GM18498 (cell line): ENCODE results near the gene USP10.

Experiments
- ATAC-seq: cut with Tn5 transposase; IDR thresholded peaks from one replicate; pipeline ENCODE4 v1.9.1; 2021; ENCODE audit warnings: mild to moderate bottlenecking, moderate library complexity; ENCODE audit not compliant: unreplicated experiment

The USP10 gene

DNA sequence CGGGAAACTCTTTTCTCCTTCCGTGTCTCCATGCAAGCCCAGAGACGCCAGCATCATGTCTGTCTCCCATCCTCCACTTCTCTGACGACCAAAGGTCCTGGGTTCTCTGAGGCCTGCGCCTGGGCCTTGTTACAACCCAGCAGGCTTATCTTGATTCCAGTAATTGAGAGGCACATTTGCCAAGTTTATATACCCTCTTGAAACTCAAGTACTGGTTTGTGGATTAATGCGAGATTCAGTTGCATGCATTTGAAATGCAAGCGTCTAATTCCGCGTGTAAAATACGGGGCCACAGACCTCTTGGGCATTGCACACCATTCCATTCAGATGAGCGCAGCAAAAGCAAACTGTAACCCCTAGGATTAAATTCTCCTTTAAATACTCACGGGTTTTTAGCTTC is 91.3 kb downstream of the USP10 start:
- ATAC-seq, result no peak

DNA sequence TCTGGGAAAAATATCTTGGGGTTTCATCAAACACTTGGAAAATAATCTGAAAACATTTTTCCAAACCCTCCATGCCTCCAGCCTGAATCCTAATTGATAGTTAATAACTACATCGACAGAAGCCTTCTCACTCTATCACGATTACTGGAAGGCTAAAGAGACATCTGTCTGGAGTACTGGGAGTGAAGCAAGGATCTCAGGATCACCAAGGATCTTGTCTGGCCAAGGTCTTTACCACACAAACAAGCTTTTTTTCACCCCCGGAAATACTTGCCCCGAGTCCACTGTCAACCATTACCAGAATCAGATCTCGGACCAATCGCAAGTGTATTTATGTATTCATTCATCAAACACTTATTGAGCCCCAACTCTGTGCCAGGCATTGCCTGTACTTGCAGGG is 91.7 kb downstream of the USP10 start:
- no peak for ATAC-seq

DNA sequence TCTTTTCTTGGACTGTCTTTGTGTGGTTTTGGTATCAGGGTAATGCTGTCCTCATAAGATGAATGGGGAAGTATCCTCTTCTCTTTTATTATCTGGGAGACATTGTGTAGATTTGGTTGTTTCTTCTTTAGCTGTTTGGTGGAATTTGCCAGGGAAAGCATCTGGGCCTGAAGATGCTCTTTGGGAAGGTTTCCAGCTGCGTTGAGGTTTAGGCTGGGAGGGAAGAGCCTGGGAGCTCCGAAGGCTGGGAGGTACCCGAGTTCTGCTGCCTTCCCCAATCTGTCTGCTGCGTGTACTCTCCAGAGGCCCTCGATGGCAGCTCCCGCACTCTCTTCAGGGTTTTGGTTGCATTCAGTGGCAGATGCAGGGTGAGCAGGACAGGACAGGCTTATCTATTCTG is 94.4 kb downstream of the USP10 start:
- no peak for ATAC-seq

DNA sequence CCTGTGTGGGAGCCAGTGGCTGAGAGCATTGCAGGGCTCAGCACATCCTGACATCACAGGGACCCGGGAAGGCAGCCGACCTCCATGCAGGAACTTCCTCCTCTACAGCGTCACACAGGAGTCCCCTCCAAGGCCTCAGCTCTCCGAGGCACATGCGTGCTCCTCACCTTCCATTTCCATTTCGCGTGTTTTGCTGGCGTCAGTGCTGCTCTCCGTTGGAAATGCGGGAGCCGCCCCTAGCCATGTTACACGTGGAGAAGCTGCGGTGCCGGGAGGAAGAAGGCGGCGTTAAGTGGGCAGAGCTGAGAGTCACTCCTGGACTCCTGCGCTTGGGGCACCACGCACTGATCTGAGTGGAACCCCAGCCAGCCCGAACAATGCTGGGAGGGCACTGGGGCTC is 94.8 kb downstream of the USP10 start:
- no peak for ATAC-seq

DNA sequence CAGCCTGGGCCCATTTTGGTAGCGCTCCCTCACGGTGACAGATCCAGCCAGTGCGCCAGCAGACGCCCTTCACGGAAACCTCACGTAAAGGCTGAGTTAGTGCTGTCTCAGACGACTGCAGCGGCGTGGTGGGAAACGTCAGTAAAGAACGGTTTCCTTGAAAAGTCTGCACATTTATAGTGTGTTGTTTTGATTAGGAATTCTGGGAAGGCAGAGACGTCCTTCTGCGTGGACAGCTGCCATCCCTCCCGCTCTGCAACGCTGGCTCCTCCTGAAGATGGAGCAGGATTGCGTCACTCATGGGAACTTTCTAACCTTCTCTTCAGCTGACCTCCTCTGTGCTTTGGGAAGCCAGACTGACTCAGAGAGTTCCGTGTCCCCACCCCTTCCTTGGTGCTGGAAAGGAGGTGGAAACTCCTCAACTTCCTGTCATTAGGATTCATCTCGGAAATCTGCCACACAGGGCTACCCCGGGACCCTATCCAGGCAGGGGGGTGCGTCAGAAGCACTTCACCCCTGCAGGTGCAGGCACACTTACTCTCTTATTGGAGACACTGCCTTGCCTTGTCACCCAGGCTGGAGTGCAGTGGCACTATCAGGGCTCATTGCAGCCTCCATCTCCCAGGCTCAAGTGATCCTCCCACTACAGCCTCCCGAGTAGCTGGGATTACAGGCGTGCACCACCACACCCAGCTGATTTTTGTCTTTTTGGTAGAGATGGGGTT is 95.7 kb downstream of the USP10 start:
- no peak for ATAC-seq

DNA sequence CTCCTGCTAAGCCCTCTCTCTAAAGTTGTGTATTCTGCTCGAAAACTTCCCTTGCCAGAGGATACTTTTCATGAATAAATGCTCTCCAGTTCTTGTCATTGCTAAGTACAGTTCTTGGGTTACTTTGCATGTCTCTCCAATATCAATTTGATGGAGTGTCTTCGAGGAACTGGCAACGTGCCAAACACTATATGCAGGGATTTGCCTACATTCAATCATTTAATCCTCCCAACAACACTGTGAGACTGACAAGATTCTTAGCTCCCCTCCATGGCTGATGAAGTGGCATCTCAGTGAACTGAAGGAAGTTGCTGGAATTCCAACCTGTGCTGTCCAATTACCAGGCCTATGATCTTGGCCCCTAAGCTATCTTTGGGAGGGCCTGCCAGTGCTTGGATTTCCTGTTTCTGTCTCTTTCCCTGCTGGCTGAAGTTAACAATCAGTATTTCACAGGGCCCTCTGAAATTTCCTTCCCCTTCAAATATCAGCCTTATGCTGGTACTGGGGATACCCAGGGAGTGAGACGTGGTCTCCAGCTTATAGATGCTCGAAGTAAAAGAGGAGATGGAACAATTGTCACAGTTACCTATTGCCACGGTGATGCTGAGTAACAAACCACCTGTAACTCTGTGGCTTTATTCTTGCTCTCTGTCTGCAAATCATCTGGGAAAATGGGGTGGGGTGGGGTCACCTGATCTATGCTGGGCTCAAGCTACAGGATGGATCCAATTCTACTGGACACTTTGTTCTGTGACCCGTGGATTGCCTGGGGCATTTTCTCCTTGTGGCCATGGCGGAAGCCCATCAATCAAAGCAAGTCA is 100.6 kb downstream of the USP10 start:
- no peak for ATAC-seq

DNA sequence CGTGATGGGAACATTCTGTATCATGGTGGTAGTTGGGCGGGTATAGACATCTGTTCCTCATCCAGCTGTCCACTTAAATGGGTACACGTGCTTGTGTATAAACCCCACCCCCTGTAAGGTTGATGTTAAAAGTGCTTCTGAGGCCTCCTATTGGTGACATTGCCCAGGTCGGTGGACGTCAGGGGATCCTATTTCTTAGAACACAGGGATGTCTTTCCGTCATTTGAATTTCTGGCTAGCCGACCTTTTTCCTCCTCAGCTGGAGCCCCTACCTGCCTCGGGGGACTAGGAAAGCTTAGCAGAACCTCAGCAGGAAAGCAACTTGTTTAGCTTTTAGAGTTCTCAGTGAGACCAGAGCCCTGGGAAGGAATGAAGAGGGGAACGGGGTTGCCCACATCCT is 103.3 kb downstream of the USP10 start:
- no peak for ATAC-seq

DNA sequence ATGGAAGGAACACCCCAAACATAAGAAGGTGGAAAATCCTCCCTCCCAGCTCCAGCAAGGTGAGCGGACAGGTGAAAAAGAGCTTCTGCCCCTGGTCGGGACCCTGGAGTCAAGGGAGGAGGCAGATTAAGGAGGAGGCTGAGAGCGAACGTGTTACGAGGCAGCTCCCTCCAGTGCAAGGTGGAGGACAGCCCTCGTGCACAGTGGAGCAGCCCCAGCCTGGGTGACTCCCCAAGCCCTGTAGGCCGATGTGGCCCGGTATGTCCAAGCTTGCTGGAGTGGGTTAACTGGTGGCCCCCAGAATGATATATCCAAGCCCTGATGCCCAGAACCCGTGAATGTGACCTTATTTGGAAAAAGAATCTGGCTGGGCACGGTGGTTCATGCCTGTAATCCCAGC is 104.5 kb downstream of the USP10 start:
- no peak for ATAC-seq

DNA sequence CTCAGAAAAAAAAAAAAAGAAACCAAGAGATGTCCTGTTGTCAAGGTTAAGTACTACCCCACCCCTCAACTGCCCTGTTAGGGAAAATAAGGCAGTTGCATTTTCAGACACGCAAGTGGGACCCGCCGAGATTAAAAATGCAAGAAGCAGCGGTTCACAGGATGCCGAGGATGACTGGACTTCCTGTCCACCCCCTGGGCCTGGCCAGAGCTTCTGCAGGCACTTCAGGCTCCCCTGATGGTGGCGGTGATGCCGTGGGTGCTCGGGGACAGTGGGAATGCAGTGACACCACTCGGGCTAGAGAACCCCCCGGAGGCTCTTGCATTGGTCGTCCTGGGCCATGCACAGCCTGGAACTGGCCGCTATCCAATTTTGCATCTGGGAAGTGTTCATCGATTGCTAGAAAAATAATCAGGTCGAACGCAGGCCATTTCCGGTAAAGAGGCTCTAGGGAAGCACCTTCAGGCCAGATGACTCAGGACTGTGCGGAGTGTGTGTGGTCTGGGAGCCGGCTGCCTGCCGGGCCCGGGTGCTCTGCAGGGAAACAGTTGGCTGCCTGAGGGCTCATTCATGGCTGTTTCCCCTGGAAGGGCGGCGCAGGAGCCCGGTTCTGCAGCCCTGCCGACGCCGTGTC is 106.6 kb downstream of the USP10 start:
- ATAC-seq, result no peak

DNA sequence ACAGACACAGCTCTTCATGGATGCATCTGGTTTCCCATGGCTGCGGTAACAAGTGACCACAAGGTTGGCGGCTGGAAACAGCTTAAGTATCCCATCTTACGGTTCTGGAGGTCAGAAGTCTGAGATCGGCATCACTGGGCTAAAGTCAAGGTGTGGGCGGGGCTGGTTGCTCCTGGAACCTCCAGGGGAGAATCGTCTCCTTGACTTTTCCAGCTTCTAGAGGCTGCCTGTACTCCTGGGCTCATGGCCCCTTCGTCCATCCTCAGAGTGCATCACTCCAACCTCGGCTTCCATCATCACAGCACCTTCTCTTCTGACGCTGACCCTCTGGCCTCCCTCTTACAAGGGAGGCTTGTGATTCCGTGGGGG is 107.1 kb downstream of the USP10 start:
- no peak for ATAC-seq

DNA sequence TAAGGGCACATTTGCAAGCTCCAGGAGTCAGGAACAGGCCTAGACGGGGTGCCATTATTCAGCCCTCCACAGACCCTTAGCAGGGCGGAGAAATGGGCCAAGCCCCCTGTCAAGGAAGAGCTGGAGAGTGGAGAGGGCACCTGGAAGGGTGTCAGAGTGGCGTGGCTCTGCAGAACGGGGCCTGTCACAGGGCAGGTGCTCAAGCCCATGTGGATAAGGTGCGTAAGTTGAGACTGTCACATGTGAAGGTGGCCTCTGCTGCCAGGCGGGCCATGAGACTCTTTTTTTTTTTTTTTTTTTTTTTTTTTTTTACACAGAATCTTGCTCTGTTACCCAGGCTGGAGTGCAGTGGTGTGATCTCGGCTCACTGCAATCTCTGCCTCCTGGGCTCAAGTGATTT is 108.0 kb downstream of the USP10 start:
- no peak for ATAC-seq

DNA sequence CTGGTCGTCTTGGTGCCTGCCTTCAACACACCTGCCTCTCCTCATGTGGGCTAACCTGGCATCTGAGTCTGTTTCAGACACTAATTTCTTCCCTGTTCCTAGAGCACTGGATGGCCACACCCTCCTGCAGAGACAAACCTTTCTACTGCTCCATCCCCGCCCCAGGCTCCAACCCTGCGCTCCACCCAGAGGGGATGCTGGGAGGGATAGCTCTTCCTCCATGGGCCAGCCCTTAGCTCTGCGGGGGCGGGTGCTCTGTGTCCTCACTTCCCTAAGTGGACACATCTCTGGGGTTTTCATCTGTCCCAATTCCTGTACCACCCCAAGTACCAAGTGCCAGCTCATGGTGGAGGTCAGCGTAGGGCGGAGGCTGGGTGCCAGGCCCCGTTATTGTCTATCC is 109.0 kb downstream of the USP10 start:
- no peak for ATAC-seq

DNA sequence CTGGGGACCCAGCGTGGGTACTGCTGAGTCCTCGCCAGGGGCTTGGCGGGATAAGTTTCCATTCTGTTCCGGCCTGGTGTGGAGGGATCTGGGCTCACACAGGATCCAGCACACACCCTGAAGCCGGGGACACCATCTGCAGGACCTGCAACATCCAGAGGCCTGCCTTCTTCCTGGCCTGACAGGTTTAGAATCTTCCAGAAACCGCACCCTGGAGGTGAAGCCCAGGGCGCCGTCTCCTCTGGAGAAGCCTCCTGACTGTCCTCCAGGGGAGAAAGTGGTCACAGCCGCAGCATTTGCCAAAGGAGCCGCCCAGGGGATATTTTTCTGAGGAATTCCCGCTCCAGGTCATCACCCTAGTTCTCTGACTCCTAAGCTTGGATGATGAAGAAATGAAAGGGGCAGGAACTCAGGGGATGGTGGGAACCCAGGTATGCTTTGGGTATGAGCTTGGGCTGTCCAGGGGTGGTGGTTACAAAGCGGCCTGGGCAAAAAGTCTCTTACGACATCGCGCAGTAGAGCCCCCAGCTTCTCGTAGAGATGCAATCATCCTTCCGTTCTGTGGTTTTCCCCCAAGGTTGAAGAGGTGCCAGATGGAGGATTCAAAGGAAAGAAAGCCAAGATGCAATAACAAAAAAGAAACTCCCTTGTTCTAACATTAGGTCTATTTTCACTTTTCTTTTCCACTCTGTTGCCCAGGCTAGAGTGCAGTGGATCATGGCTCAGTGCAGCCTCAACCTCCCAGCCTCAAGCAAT is 110.9 kb downstream of the USP10 start:
- ATAC-seq, result no peak

DNA sequence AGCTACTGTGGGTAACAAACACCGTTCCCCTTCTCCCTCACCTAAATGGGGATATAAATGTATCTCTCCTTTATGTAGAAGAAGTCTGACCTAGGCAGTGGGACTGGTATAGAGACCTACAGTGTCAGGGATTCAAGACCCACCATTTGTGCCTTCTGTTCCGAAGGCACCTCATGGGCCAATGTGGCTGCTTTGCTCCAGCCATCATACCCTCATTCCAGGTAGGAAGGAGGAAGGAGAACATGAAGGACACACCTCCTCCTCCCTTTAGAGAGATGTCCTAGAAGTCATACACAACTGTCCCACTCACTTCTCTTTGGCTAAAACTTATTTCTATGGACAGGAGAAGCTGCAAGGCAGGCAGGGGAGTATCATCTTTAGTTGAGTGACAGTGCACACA is 111.7 kb downstream of the USP10 start:
- ATAC-seq, result no peak

DNA sequence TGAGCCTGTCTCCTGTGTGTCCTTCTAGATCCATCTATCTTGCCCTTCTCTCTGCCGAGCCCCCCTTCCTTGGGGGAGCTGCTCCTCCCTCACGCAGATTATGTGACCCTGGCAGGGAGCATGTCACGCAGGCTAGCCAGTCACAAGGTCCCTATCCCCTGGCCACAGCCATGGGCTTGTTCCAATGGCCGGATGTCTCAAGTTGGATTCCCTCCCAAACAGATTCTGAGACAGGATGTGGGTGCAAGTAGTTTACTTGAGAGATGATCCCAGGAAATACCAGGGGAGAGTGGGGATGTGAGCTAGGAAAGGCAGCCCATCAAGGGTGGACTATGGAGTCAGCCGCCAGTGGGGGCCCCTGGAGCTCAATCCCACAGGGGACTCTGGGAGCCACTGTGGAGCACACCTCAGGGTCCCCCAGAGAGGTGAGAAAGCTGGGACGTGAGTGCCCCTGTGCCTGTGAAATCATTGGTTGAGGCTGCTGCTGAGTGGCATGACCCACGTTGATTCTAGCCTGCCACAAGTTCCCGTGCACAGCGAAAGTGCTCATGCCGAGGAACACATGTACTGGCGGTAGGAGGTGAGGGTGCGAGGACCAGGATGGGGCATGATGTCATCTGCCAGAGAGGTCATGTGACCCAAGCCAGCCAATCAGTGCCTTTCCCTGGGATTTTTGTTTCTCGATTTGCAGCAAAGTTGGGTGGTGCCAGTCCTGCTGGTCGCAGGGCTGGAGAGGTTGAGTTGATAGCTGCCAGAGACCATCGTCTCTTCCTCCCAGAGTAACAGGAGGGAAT is 113.5 kb downstream of the USP10 start:
- ATAC-seq, result no peak

DNA sequence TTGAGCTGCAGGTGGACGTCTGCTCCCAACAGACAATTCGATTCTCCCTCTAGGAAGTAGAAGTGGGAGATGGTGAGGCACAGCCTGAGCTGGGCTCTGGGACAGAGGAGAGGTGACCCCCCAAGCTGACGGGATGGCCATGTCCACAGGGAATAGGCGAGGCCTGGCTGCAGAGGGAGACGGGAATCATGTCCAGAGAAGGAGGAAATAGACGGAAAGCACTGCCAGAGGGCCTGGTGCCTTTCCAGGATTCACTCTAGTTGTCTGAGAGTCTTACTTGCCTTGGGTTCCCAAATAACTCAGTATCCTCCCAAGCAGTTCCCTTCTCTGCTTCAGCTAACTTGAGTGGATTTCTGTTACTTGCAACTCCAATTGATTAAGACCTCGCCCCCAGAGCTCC is 115.7 kb downstream of the USP10 start:
- ATAC-seq, result no peak

DNA sequence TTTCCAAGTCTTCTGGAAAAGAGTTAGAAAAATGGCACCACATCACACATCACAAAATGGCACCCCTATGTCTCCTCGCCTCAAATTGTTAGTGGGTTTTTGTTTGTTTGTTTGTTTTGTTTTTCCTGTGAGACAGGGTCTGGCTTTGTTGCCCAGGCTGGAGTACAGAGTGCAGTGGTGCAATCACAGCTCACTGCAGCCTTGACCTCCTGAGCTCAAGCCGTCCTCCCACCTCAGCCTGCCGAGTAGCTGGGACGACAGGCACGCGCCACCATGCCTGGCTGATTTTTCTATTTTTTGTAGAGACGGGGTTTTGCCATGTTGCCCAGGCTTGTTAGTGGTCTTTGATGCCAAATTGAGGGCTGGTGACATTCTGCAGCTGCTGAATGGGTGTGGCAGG is 116.2 kb downstream of the USP10 start:
- ATAC-seq, result no peak

DNA sequence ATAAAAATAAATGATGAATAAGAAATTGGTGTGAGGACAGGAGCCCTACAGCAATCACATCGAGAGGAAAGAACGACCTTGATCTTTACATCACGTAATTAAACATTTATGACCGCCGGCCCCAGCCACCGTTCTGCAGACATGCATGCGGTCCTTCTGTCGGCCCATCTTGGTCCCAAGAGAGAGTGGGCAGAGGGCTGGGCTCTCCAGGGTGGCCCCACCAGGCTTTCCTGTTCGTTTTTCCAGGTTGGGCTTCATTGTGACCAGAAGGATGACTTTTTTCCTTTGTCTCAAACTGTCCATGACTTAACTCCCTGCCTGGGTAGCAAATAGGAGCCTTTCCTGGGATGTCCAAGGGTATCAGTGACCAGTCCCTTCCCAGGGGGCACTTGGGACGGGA is 116.7 kb downstream of the USP10 start:
- no peak for ATAC-seq

DNA sequence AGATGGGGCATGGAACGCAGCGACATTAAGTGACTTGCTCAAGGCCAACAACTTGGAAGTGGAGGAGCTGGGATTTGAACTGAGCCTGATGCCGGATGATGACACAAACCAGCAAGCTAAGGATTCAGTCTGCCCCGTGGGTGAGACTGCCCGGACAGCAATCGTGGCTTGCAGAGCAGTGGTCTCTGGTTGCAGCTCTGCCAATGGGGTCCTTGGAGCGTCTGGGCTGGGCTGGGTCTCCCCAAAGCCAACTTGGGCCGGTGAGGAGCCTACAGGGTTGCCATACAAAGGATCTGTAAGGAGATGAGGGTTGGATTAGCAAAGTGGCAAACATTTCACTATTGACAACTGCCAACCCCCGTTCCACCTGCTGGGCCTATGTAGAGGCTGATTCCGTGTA is 117.4 kb downstream of the USP10 start:
- no peak for ATAC-seq

DNA sequence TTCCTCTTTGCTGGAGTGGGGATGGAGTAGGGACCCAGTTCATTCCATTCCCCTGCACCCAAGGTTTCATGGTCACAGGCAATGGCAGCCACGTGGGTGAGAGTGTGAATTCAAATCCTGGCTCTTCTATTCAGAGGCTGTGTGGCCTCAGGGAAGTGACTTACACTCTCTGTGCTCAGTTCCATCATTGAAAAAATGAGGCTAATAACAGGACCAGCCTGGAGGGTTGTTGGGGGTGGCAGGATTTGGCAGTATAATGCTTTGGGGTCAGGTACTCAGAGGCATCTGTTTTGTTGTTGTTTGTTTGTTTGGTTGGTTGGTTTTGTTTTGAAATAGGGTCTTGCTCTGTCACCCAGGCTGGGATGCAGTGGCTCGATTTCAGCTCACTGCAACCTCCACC is 117.8 kb downstream of the USP10 start:
- no peak for ATAC-seq

DNA sequence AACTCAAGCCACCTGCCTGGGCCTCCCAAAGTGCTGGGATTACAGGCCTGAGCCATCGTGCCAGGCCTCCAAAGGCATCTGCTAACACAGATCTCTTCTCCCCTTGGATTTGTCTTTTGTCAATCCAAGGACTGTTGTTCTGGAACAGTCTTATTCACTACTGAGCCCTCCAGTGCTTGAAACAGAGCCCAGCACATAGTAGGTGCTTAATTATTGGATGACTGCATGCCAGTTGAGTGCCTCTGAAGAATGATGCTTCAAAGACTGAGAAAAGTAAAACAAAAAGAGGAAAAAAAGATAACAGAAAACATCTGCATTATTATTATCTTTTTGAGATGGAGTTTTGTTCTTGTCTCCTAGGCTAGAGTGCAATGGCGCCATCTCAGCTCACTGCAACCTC is 118.3 kb downstream of the USP10 start:
- ATAC-seq, result no peak
